Psoas muscle (tissue), 8 donors: ENCODE data around the gene CLEC2D. TPM values are rescaled to one million over a fixed set of nuclear protein-coding genes. Genes with fewer than 3 reads are reported as not detected.
A peak's percentile ranks its signal among the peaks of the same experiment; 100 is the strongest.

ENCODE experiments used
- ATAC-seq, 4 donors: fragments of 200-7000 bp; cut with Tn5 transposase; one replicate each; pipeline ENCODE4 v1.9.1; 2020; ENCODE audit warnings: moderate library complexity in 3 of 4, mild to moderate bottlenecking in 2 of 4
- DNase-seq, 2 donors: peaks; one replicate each; pipeline ENCODE4 v3.0.0-alpha.2; 2020
- H3K27ac ChIP-seq: fragments of 200-600 bp; one replicate; pipeline ENCODE4 v1.8.0; 2022
- H3K27me3 ChIP-seq, 3 donors: fragments of 200-600 bp in 1 of 3; one replicate each; pipeline versions ENCODE4 v1.6.1 to v1.8.0; 2013 to 2022; ENCODE audit warnings: low read length in 2 of 3, mild to moderate bottlenecking in 2 of 3, moderate library complexity in 1 of 3; ENCODE audit not compliant: insufficient read depth in 3 of 3
- H3K36me3 ChIP-seq, 2 donors: fragments of 200-600 bp in 1 of 2; one replicate each; pipeline versions ENCODE4 v1.6.1 to v1.8.0; 2013 to 2022; ENCODE audit warnings: low read depth in 1 of 2, mild to moderate bottlenecking in 1 of 2, moderate library complexity in 1 of 2; ENCODE audit not compliant: insufficient read depth in 1 of 2
- H3K4me1 ChIP-seq: fragments of 200-600 bp; one replicate; pipeline ENCODE4 v1.8.0; 2022
- H3K4me3 ChIP-seq: fragments of 200-600 bp; one replicate; pipeline ENCODE4 v1.8.0; 2022; ENCODE audit warnings: mild to moderate bottlenecking
- H3K9me3 ChIP-seq: fragments of 200-600 bp; one replicate; pipeline ENCODE4 v1.8.0; 2022
- CTCF ChIP-seq: fragments of 200-600 bp; IDR thresholded peaks from one replicate; pipeline ENCODE4 v1.8.0; 2022; ENCODE audit warnings: antibody characterized with exemption
- WGBS, 3 donors: extraction: QIAGEN DNeasy Blood & Tissue Kit; methylation state at CpG; one replicate each; pipeline versions ENCODE4 v1.1.6 to v1.1.7; 2013; 5-methylcytosine and 5-hydroxymethylcytosine counted together
- intact Hi-C, 2 donors: fragments of 100-400 bp; cut with DNase I; formaldehyde crosslinking; loops; one replicate each; pipeline versions ENCODE4 v1.11.0 to v1.14.2; 2022
- polyA plus RNA-seq, 3 donors: library from polyadenylated mRNA; stranded (reverse); fragments of 200-250 nt; gene quantifications; one replicate each; pipeline ENCODE4 v1.2.3, GENCODE V29; 2013
- total RNA-seq, 4 donors: library from RNA; stranded (reverse); fragmentation: NEBNext Ultra II Directional in 2 of 4; extraction: Animal tissue kit (Norgen Biotek cat#: 25700) in 2 of 4; gene quantifications; one replicate each; pipeline versions ENCODE4 v1.2.1 to v1.2.4, GENCODE V29; 2021 to 2023
- donor health status: healthy with polysubstance abuse.
- donor health status: DM: no; HTN: no; CAD: no; lungs with moderate emphysema.
- donor health status: Bipolar disorder and iron deficiency.
- donor health status: healthy.
- donor health status: DM: yes; HTN: yes; CAD: no.
- donor health status: DM: no; HTN: no; CAD: no.
- donor health status: DM: no; HTN: no; CAD: no.
- donor health status: DM: yes; HTN: yes; CAD: no.

Gene CLEC2D
- total and polyA plus RNA-seq, 7 donors: 0.42 to 2.5 (median 0.97) TPM

GRCh38 chr12:9697619-9698018, 28.1 kb downstream of the CLEC2D start:
- Histone ChIP-seq H3K36me3 (peaks cover 0 to 12% of the 10 kb centered on the region in 2 donors), H3K27me3 (no peaks in the 10 kb centered on the region), H3K9me3 (peaks cover 6% of the 10 kb centered on the region), H3K4me1 (no peaks in the 10 kb centered on the region), H3K27ac (no peak overlapping the region), H3K4me3 (no peak overlapping the region)
- no peak for DNase-seq
- no peak for ATAC-seq
- TF ChIP-seq CTCF: no peak
- intact Hi-C loops: no loop called here

GRCh38 chr12:9698681-9699080, 29.2 kb downstream of the CLEC2D start:
- H3K27me3 ChIP-seq: no peaks in the 10 kb centered on the region
- no peak overlapping the region for H3K27ac ChIP-seq
- no peak for DNase-seq
- no peak for ATAC-seq
- H3K36me3 ChIP-seq: peaks cover 0 to 7% of the 10 kb centered on the region in 2 donors
- WGBS, 3 donors: 71 to 80% (median 72%) methylated on average over 2 of the region's 2 CpGs
- H3K9me3 ChIP-seq: peaks cover 6% of the 10 kb centered on the region
- no peaks in the 10 kb centered on the region for H3K4me1 ChIP-seq
- H3K4me3 ChIP-seq: no peak overlapping the region
- intact Hi-C loops: no loop called here
- TF ChIP-seq CTCF: no peak

- ATAC-seq: no peak
- no peak for TF ChIP-seq CTCF
- H3K36me3 ChIP-seq: peaks cover 0 to 6% of the 10 kb centered on the region in 2 donors
- H3K4me3 ChIP-seq: no peak overlapping the region
- no peaks in the 10 kb centered on the region for H3K4me1 ChIP-seq
- H3K27ac ChIP-seq: peak overlapping the region; percentile 2
- intact Hi-C loops: no loop called here
- WGBS, 3 donors: 55 to 65% (median 58%) methylated on average over 1 of the region's 1 CpG
- no peaks in the 10 kb centered on the region for H3K27me3 ChIP-seq
- H3K9me3 ChIP-seq: peaks cover 6% of the 10 kb centered on the region
- no peak for DNase-seq
Observed at GRCh38 chr12:9699269-9699897, 29.9 kb downstream of the CLEC2D start.

- intact Hi-C loops: no loop called here
- Histone ChIP-seq H3K27ac (peak overlapping the region; percentile 2), H3K9me3 (peaks cover 6% of the 10 kb centered on the region), H3K4me1 (no peaks in the 10 kb centered on the region), H3K27me3 (no peaks in the 10 kb centered on the region), H3K36me3 (no peaks in the 10 kb centered on the region), H3K4me3 (no peak overlapping the region)
- DNase-seq: no peak
- 84 to 86% (median 85%) methylated on average over 2 of the region's 2 CpGs for WGBS, 3 donors
- TF ChIP-seq CTCF: no peak
- ATAC-seq: no peak
Observed at GRCh38 chr12:9699898-9700605, 30.5 kb downstream of the CLEC2D start.

GRCh38 chr12:9700606-9700956, 31.1 kb downstream of the CLEC2D start:
- WGBS, 3 donors: 82 to 86% (median 86%) methylated on average over 2 of the region's 2 CpGs
- DNase-seq (no peak), ATAC-seq (no peak)
- H3K27ac ChIP-seq: no peak overlapping the region
- no peaks in the 10 kb centered on the region for H3K27me3 ChIP-seq
- intact Hi-C loops: no loop called here
- H3K4me1 ChIP-seq: no peaks in the 10 kb centered on the region
- no peaks in the 10 kb centered on the region for H3K36me3 ChIP-seq
- no peak overlapping the region for H3K4me3 ChIP-seq
- no peak for TF ChIP-seq CTCF
- peaks cover 6% of the 10 kb centered on the region for H3K9me3 ChIP-seq
